ENCODE results near the gene HTATIP2. TPM values are rescaled to one million over a fixed set of nuclear protein-coding genes. Genes with fewer than 3 reads are reported as not detected.

Gene HTATIP2
- total RNA-seq, 1 experiment from 2014 or later: 42.5 TPM

DNA sequence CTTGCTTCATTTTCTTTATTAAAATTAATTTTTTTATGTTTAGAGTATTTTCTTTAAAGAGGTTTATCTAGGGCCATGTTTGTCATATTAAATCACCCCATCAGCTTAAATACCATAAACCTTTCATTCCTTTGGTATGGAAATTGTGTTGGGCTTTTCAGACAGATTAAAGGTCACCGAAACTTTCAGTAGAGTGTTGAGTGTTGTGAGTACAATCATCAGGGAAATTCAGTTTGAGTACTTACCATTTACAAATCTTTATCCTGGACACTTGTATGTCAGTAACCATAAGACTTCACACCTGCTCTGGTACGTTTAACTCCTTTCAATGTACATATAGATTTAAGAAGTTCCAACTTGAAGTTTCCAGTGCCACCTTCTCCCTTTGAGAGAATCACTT is 36.0 kb downstream of the HTATIP2 start:
- no peak overlapping the region for H3K27ac Mint-ChIP-seq (ENCODE audit: low read depth, unreplicated experiment)
- no peaks in the 10 kb centered on the region for H3K27me3 Mint-ChIP-seq (ENCODE audit: insufficient read depth, unreplicated experiment)
- intact Hi-C loops (cut with micrococcal nuclease): loop anchor here (5.0 kb wide), 1 partner anchor 43 kb away; no protein-coding TSS in a partner anchor
- CTCF ChIA-PET: interaction anchor here (1.0 to 7.7 kb wide), 2 partner anchors 80 to 210 kb away, joined by 3 to 121 read pairs; no protein-coding TSS in a partner anchor
- no peak for TF ChIP-seq CTCF (IDR thresholded peaks at IDR 0.05; ENCODE audit: unreplicated experiment)
- H3K9me3 Mint-ChIP-seq (ENCODE audit: unreplicated experiment): no peaks in the 10 kb centered on the region
- H3K36me3 Mint-ChIP-seq (ENCODE audit: insufficient read depth, unreplicated experiment): peaks cover 75% of the 10 kb centered on the region
- H3K4me3 Mint-ChIP-seq (ENCODE audit: unreplicated experiment): no peak overlapping the region
- POLR2A ChIA-PET: interaction anchor here (0.7 to 1.5 kb wide), 2 partner anchors 17 to 210 kb away, joined by 3 to 4 read pairs; no protein-coding TSS in a partner anchor
- H3K4me1 Mint-ChIP-seq (ENCODE audit: insufficient read depth, unreplicated experiment): no peaks in the 10 kb centered on the region
- no TSS peak for BruUV-seq (replicated peaks)
- no peak for DNase-seq (ENCODE audit: unreplicated experiment)

GRCh38 chr11:20403059-20403458 is 39.5 kb downstream of the HTATIP2 start:
- intact Hi-C loops (cut with micrococcal nuclease): no loop called here
- DNase-seq (ENCODE audit: unreplicated experiment): no peak
- Mint-ChIP-seq H3K27me3 (ENCODE audit: insufficient read depth, unreplicated experiment) (no peaks in the 10 kb centered on the region), H3K27ac (ENCODE audit: low read depth, unreplicated experiment) (no peak overlapping the region), H3K9me3 (ENCODE audit: unreplicated experiment) (no peaks in the 10 kb centered on the region), H3K4me1 (ENCODE audit: insufficient read depth, unreplicated experiment) (no peaks in the 10 kb centered on the region), H3K4me3 (ENCODE audit: unreplicated experiment) (no peak overlapping the region), H3K36me3 (ENCODE audit: insufficient read depth, unreplicated experiment) (peaks cover 63% of the 10 kb centered on the region)
- no TSS peak for BruUV-seq (replicated peaks)
- ChIA-PET POLR2A (no interaction called here), CTCF (interaction anchor here (1.0 to 7.7 kb wide), 2 partner anchors 14 to 206 kb away, joined by 5 to 121 read pairs; no protein-coding TSS in a partner anchor)
- TF ChIP-seq CTCF (IDR thresholded peaks at IDR 0.05; ENCODE audit: unreplicated experiment): no peak

- Mint-ChIP-seq H3K4me1 (ENCODE audit: insufficient read depth, unreplicated experiment) (no peaks in the 10 kb centered on the region), H3K27ac (ENCODE audit: low read depth, unreplicated experiment) (no peak overlapping the region), H3K4me3 (ENCODE audit: unreplicated experiment) (no peak overlapping the region), H3K36me3 (ENCODE audit: insufficient read depth, unreplicated experiment) (peaks cover 57% of the 10 kb centered on the region), H3K9me3 (ENCODE audit: unreplicated experiment) (no peaks in the 10 kb centered on the region), H3K27me3 (ENCODE audit: insufficient read depth, unreplicated experiment) (no peaks in the 10 kb centered on the region)
- TF ChIP-seq CTCF (IDR thresholded peaks at IDR 0.05; ENCODE audit: unreplicated experiment): no peak
- POLR2A ChIA-PET: no interaction called here
- CTCF ChIA-PET: interaction anchor here (0.6 kb wide), 1 partner anchor 203 kb away, joined by 5 read pairs; no protein-coding TSS in a partner anchor
- DNase-seq (ENCODE audit: unreplicated experiment): no peak
- no TSS peak for BruUV-seq (replicated peaks)
- intact Hi-C loops (cut with micrococcal nuclease): no loop called here
These were observed 43.0 kb downstream of the HTATIP2 start for GRCh38 chr11:20406484-20406883.

GRCh38 chr11:20407344-20407743 is 43.8 kb downstream of the HTATIP2 start:
- Mint-ChIP-seq H3K9me3 (ENCODE audit: unreplicated experiment) (no peaks in the 10 kb centered on the region), H3K27me3 (ENCODE audit: insufficient read depth, unreplicated experiment) (no peaks in the 10 kb centered on the region)

More at GRCh38 chr11:20407344-20407743, 43.8 kb downstream of the HTATIP2 start:
- ChIA-PET CTCF (interaction anchor here (0.6 to 1.0 kb wide), 3 partner anchors 10 to 1146 kb away, joined by 3 read pairs; no protein-coding TSS in a partner anchor), POLR2A (interaction anchor here (2.6 kb wide), 1 partner anchor 19 kb away, joined by 9 read pairs; no protein-coding TSS in a partner anchor)
- Mint-ChIP-seq H3K4me3 (ENCODE audit: unreplicated experiment) (no peak overlapping the region), H3K27ac (ENCODE audit: low read depth, unreplicated experiment) (no peak overlapping the region), H3K4me1 (ENCODE audit: insufficient read depth, unreplicated experiment) (no peaks in the 10 kb centered on the region), H3K36me3 (ENCODE audit: insufficient read depth, unreplicated experiment) (peaks cover 57% of the 10 kb centered on the region)
- DNase-seq (ENCODE audit: unreplicated experiment): no peak
- intact Hi-C loops (cut with micrococcal nuclease): no loop called here
- TF ChIP-seq CTCF (IDR thresholded peaks at IDR 0.05; ENCODE audit: unreplicated experiment): no peak
- BruUV-seq (replicated peaks): no TSS peak

Measured in MCF 10A (cell line).